HG02840 (cell line): ENCODE results near the gene UNC45B.
"Not testable (repeated sequence)": the region's sequence is repeated elsewhere in the genome, so short reads cannot be mapped to it uniquely, and the experiment has no call there.

Experiments
- ATAC-seq: cut with Tn5 transposase; IDR thresholded peaks from one replicate; pipeline ENCODE4 v1.9.1; 2021; ENCODE audit warnings: mild to moderate bottlenecking, moderate library complexity, moderate number of reproducible peaks; ENCODE audit not compliant: unreplicated experiment, low FRiP score

The UNC45B gene, protein sequence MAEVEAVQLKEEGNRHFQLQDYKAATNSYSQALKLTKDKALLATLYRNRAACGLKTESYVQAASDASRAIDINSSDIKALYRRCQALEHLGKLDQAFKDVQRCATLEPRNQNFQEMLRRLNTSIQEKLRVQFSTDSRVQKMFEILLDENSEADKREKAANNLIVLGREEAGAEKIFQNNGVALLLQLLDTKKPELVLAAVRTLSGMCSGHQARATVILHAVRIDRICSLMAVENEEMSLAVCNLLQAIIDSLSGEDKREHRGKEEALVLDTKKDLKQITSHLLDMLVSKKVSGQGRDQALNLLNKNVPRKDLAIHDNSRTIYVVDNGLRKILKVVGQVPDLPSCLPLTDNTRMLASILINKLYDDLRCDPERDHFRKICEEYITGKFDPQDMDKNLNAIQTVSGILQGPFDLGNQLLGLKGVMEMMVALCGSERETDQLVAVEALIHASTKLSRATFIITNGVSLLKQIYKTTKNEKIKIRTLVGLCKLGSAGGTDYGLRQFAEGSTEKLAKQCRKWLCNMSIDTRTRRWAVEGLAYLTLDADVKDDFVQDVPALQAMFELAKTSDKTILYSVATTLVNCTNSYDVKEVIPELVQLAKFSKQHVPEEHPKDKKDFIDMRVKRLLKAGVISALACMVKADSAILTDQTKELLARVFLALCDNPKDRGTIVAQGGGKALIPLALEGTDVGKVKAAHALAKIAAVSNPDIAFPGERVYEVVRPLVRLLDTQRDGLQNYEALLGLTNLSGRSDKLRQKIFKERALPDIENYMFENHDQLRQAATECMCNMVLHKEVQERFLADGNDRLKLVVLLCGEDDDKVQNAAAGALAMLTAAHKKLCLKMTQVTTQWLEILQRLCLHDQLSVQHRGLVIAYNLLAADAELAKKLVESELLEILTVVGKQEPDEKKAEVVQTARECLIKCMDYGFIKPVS

GRCh38 chr17:35147375-35147905, at the start of gene UNC45B:
Gene UNC45B, plus strand, starts transcription at chr17:35147817. Its CDS starts 447 bp downstream, at chr17:35148264.
- no peak for ATAC-seq

DNA sequence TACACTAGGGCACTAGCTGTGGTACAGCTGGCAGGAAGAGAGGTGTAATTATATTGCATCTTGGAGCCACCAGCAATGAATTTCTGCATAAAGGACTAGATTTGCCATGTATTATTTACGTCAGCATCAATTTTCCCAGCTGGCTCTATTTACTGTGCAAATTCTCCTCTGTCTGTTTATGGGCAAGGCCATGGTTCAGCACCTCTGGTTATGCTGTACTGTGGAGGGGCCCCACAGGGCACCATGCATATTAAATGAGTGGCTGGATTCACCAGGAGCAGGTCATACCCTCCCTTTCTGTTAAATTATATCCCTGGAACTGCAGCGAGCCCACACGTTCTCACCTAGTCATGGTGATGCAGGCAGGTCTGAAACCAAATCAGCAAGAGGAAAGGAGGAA, 47.7 kb upstream of the UNC45B start:
- ATAC-seq, result no peak

DNA sequence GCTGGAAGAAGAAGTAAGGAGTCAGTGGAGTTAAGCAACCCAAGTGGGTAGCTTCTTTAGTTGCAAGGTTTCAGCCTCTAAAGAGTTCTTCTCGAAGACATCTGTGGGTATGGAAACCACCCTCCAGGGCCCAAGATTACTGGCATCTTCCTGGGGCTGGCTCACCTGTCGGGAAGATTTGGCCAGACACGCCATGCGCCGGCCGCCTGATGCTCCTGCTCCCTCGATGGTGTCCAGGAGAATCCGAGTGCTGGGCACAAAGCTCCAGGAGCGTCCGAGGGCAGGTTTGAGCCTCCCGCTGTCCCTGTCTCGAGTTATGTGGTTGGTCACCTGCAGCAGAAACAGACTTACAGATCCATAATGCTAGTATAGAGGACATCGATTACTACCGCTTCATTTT, 46.6 kb upstream of the UNC45B start:
- ATAC-seq, result no peak

DNA sequence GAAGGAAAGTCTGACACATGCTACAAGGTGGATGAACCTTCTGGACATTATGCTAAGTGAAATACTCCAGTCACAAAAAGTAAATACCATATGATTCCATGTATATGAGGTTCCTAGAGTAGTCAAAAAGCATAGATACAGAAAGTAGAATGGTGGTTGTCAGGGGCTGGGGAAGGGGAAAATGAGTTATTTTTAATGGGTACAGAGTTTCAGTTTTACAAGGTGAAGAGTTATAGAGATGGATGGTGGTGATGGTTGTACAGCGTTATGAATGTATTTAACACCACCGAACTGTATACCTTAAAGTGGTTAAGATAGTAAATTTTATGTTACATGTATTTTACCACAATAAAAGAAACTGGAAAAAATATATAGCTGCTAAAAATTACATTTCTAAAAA, 45.9 kb upstream of the UNC45B start:
- ATAC-seq, result no peak

- no peak for ATAC-seq
Observed at GRCh38 chr17:35103271-35103670, 44.3 kb upstream of the UNC45B start.

DNA sequence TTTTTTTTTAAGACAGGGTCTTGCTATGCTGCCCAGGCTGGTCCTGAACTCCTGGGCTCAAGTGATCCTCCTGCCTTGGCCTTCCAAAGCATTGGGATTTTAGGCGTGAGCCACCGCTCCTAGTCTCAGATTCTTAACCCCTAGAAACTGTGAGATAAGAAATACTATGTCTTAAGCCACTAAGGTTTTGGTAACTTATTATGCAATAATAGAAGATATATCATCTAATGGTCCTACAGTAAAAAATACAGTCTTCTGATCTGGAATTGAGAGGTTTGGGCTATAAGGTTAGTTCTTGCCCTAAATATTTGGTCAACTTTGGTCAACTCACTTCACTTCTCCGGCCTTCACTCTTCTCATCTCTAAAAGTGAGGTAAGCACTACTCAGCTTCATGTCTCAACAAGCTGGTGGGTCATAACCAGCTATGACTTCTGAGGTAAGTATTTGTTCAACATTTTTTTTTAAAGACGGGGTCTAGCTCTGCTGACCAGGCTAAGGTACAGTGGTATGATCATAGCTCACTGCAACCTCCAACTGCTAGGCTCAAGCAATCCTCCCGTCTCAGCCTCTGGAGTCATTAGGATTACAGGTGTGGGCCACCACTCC, 42.7 kb upstream of the UNC45B start:
- no peak for ATAC-seq

GRCh38 chr17:35110791-35111190, 36.8 kb upstream of the UNC45B start:
- not testable (repeated sequence) for ATAC-seq

DNA sequence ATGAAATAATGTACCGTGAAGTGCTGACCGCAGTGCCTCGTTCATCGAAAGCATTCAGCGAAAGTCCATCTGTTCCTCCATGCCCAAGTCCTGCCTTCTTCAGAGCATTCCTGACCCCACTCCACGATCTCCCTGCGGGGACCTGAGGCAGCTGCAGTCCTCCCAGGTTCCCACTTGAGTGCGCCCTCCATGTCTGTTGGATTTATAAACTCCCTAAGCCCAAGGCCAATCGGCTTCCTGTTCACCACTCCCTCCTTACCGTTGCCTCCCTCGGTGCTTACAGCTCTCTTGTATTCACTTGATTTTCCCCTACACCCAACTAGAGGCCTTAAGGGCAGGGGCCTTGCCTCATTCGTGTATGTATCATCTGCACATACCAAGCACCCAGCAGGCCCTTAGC, 30.8 kb upstream of the UNC45B start:
- ATAC-seq, result no peak

GRCh38 chr17:35117984-35118383, 29.6 kb upstream of the UNC45B start:
- ATAC-seq, result no peak

DNA sequence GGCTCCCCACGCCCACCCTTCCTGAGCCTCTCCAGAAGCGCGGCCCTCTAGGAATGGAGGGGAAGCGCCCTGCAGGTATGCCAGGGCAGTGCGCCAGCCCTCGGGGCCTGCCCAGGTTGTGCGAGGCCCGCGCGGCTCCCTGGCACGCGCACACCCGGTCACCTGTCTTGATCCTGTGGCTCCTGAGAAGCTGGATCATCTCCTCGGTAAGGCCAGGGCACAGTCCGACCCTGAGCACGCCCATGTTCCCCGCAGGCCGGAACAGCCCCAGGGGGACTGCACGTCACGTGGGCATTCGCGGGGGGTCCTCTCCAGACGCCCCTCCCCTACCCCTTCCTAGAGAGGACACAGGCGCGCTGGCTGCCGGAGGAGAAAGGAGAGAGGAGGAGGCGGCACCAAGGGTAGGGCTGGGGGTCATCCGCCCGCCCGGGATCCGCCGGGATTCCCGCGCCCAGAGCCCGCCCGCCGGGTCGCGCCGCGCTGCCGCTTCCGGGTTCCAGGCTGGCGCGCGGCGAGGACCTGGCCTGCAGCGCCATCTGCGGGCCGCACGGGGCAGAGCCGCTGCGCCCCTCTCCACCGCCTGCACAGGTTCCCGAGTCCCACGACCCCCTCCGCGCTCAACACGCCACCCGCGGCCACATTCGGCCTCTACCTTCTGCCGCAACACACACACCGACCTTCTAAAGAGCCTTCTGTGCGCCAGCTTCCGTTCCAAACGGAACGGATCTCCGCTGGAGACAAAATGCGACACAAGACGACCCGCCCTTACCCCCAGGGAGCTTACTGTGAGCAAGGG, 28.0 kb upstream of the UNC45B start, which contains the start of gene RAD51D:
RAD51D (minus strand) TSS at position 491 of the 796 bp plus-strand sequence; CDS start at position 244, 247 bp downstream.
- peak; percentile 75 for ATAC-seq

DNA sequence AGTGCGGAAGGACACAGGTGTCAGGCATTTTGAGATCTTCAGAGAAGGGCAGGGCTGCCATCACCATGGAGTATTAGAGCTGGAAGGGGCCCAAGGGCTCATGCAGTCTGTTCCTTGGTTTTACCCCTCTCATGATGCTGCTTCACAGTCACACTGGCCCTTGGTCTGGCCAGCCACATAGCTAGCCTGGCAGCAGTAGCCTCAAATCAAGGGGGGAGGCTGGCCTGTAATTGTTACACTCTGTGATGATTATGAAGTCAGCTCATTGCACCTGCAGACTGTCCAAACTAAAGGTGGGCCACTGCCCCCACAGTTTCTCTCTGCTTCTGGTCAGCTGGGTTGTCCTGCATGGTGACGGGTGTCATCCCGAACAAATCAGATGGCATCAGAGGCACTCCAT, 26.3 kb upstream of the UNC45B start, which contains the start of gene FNDC8:
FNDC8 (plus strand) TSS at position 301 of the 400 bp plus-strand sequence; CDS start at position 380, 79 bp downstream.
- no peak for ATAC-seq

DNA sequence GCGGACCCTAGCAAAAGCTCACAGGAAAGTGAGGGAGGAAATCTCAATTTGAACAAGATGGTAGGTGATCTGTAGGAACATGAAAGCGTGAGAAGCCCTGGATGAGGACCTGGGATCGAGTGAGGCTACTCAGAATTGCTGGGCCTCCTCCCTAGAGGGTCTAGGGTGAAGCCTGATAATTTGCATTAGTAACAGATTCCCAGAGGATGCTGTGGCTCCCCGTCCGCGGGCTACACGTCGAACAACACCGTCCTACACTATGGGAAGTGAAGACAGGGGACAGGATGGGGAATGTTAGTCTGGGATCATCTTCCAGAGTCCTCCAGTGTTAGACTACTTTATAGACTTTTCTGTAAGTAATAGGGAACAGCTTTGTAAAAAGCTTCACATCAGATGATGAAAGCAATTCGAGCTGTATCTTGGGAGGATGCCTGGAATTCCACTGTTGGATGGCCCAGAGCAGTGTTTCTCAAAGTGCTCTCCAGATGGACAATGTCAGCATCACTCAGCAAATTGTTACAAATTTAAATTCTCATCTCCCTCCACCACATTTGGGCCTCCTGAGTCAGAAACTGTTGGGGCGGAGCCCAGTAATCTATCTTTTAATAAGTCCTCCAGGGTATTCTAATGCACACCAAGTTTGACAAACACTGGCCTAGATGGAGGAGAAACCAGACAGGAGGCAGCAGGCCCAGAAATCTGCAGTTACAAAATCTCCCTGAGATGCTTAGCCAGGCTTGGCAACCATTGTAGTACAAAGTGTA, 19.7 kb upstream of the UNC45B start:
- no peak for ATAC-seq

- no peak for ATAC-seq
Observed at GRCh38 chr17:35129154-35129972, 18.3 kb upstream of the UNC45B start.

- no peak for ATAC-seq
Observed at GRCh38 chr17:35129973-35130351, 17.7 kb upstream of the UNC45B start.

- no peak for ATAC-seq
Observed at GRCh38 chr17:35130392-35130791, 17.2 kb upstream of the UNC45B start.

DNA sequence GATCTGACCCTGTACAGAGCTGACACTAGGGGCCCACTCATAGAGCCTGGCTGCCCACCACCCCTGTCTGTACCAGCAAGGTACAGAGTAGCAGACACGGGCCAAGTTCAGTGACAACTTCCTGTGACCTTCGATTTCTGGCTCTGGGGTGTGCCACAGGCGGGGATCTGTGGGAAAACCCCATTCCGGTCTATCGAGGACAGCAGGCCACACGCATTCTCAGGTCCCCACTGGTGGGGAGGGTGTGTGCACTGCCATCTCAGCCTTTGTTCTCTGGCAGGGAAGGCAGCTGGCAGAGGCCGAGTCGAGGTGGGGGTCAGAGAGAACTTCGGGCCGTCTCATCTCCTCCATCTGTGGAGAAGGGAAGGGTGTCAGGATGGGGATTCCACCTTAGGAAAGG, 15.5 kb upstream of the UNC45B start:
- no peak for ATAC-seq

DNA sequence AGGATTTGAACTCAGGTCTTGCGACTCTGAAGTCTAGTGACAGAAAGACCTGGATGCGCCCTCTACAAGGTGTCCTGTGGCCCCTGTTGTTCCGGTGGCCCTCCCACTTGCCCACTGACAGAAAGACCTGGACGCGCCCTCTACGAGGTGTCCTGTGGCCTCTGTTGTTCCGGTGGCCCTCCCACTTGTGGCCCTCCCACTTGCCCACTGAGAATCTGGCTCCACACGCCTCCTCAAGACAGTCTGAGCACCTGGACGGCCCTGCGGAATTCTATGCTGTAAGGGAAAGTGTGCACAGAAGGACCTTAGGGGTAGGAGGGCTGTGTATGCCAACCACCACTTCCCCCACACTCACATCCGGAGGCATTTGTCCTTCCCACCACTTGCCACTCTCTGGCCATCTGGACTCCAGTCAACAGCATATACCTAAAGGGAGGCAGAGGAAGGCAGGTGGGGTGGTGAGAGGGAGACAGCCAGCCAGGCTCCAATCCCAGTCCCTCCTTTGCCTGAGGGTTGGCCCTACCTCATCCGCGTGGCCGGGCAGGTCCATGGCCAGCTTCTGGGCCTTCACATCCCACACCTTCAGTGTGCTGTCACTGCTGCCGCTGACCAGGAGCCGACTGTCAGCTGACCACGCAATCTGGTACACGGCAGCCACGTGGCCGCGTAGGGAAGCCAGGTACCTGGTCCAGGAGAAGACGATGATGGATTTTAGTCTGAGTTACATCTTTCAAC, 14.6 kb upstream of the UNC45B start:
- ATAC-seq, result no peak
